NCI-H2227 (cell line): Measurements from ENCODE around the gene SPC24.

Source experiments
- DNase-seq: peaks from one replicate; lab custom pipeline; 2025; ENCODE audit not compliant: unreplicated experiment; lab: John Stamatoyannopoulos, UW

The SPC24 gene

GRCh38 chr19:11155373-11156120 is at the start of gene SPC24:
TSS of gene SPC24 (minus strand) at chr19:11155782. CDS start at chr19:11155776, 6 bp downstream.
- DNase-seq = peak; percentile 95

- no peak for DNase-seq
These were observed 49.4 kb upstream of the SPC24 start for GRCh38 chr19:11204943-11205349.

- no peak for DNase-seq
These were observed 48.6 kb upstream of the SPC24 start for GRCh38 chr19:11204076-11204602.

- DNase-seq = peak; percentile 12
These were observed 47.9 kb upstream of the SPC24 start for GRCh38 chr19:11203194-11204075.

- no peak for DNase-seq
These were observed 47.1 kb upstream of the SPC24 start for GRCh38 chr19:11202488-11203193.

- DNase-seq = no peak
These were observed 46.2 kb upstream of the SPC24 start for GRCh38 chr19:11201791-11202190.

GRCh38 chr19:11200931-11201330 is 45.3 kb upstream of the SPC24 start:
- DNase-seq = no peak

GRCh38 chr19:11200015-11200574 is 44.5 kb upstream of the SPC24 start:
- no peak for DNase-seq

GRCh38 chr19:11199517-11199916 is 43.9 kb upstream of the SPC24 start:
- no peak for DNase-seq

GRCh38 chr19:11198769-11199424 is 43.3 kb upstream of the SPC24 start:
- DNase-seq = no peak

GRCh38 chr19:11198175-11198534 is 42.6 kb upstream of the SPC24 start:
- DNase-seq = no peak

- DNase-seq = peak; percentile 81
These were observed 42.0 kb upstream of the SPC24 start, which contains the start of gene KANK2 for GRCh38 chr19:11197291-11198174. TSS of gene KANK2 (minus strand) at chr19:11197545. CDS start at chr19:11194511, 3,034 bp downstream.

GRCh38 chr19:11196406-11197287 is 41.1 kb upstream of the SPC24 start:
- DNase-seq = peak; percentile 47

- no peak for DNase-seq
These were observed 40.1 kb upstream of the SPC24 start for GRCh38 chr19:11195681-11196080.

- no peak for DNase-seq
These were observed 39.3 kb upstream of the SPC24 start for GRCh38 chr19:11194656-11195558.

- no peak for DNase-seq
These were observed 38.6 kb upstream of the SPC24 start for GRCh38 chr19:11194173-11194572.
